ENCODE measurements around the gene C1orf50. TPM values are rescaled to one million over a fixed set of nuclear protein-coding genes. Genes with fewer than 3 reads are reported as not detected.

Gene C1orf50
- total and polyA plus RNA-seq, 3 experiments from 2014 or later: 3.5 to 8.7 (median 5.4) TPM

DNA sequence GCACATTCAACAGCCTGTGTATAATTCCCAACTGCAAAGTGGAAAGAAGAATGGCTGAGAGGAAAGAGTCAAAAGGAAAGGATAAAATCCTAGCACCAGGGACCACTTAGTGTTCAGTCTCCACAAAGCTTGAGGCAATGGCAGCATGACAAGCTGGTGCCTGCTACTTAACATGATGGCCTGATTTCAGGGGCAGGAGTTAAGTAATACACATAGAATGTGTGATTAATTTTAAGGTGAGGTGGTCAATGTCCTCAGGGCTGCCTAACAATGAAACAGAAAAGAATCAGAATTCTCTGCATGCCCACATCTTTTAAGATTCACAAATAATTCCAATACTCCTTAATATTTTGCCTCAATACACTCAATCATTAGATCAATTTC, 9.2 kb upstream of the C1orf50 start:
- POLR2A ChIA-PET: no interaction called here
- Histone ChIP-seq H3K27ac (ENCODE audit: low read depth, low read length) (no peak overlapping the region), H3K4me3 (ENCODE audit: low read length) (no peak overlapping the region), H3K9me3 (ENCODE audit: low read length) (no peaks in the 10 kb centered on the region), H3K4me1 (ENCODE audit: insufficient read depth, low read length) (no peaks in the 10 kb centered on the region), H3K27me3 (ENCODE audit: insufficient read depth, low read length, poor library complexity, severe bottlenecking) (no peaks in the 10 kb centered on the region), H3K36me3 (ENCODE audit: insufficient read depth, low read length) (peaks cover 42% of the 10 kb centered on the region)
- DNase-seq: no peak
- CTCF ChIA-PET: interaction anchor here (1.3 to 3.0 kb wide), 2 partner anchors 9 to 316 kb away, joined by 5 to 17 read pairs; partner anchors contain the start of genes C1orf50 and P3H1
- Mint-ChIP-seq H3K4me1 (peaks cover 3 to 5% (median 4%) of the 10 kb centered on the region in 3 donors), H3K4me3 (no peak overlapping the region), H3K27ac (peak overlapping the region in 2 of 8 donors; percentile 60 to 62), H3K9me3 (no peaks in the 10 kb centered on the region), H3K27me3 (no peaks in the 10 kb centered on the region), H3K36me3 (peaks cover 9 to 78% (median 29%) of the 10 kb centered on the region in 3 donors)

DNA sequence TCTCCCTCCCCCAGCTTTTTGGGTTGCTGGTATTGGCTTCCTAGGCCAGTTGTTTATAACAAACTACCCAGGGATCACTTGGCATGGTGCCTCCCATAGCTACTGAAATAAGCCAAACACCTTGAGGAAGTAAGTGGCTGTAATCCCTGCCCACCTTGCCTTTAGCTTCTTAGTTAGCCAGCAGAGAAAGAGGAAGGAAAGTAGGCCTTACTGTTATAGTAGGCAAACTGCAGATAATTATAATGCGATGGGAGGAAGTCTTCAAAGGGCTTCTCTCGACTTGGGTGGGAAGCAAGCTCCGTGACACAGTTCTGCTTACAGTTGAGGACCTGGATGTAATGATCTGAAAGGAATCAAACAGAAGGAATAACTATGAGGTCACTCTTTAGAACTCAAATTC, 8.4 kb upstream of the C1orf50 start:
- Histone ChIP-seq H3K27me3 (ENCODE audit: insufficient read depth, low read length, poor library complexity, severe bottlenecking) (no peaks in the 10 kb centered on the region), H3K4me3 (ENCODE audit: low read length) (no peak overlapping the region), H3K4me1 (ENCODE audit: insufficient read depth, low read length) (no peaks in the 10 kb centered on the region), H3K9me3 (ENCODE audit: low read length) (no peaks in the 10 kb centered on the region), H3K27ac (ENCODE audit: low read depth, low read length) (no peak overlapping the region), H3K36me3 (ENCODE audit: insufficient read depth, low read length) (peaks cover 37% of the 10 kb centered on the region)
- peak overlapping the region in 1 of 8 donors; percentile 33 for H3K27ac Mint-ChIP-seq
- H3K4me3 Mint-ChIP-seq: no peak overlapping the region
- DNase-seq: no peak
- ChIA-PET POLR2A (no interaction called here), CTCF (interaction anchor here (0.6 to 3.0 kb wide), 3 partner anchors 8 to 315 kb away, joined by 3 to 17 read pairs (median 5); partner anchors contain the start of genes C1orf50 and P3H1)
- peaks cover 4 to 5% (median 4%) of the 10 kb centered on the region in 3 donors for H3K4me1 Mint-ChIP-seq
- H3K36me3 Mint-ChIP-seq: peaks cover 9 to 72% (median 29%) of the 10 kb centered on the region in 3 donors
- no peaks in the 10 kb centered on the region for H3K27me3 Mint-ChIP-seq
- no peaks in the 10 kb centered on the region for H3K9me3 Mint-ChIP-seq

DNA sequence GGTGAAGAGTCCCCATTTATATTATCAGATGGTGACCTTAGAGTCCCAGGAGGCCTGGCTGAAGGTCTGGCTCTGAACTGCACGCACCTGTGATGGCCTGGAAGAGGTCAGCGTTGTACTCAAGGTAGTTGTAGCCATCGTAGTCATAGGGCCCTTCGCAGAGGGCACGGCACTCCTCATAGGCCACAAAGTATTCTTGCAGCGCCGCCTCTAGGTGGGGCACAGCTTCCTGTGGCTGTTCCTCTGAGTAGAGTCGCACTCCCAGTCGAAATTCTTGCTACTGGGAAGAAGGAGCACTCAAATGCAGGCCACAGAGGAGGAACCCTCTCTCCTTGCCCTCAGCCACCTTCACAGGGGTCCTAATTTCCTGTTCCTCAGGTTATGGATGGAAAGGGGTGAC, 7.9 kb upstream of the C1orf50 start:
- Histone ChIP-seq H3K4me3 (ENCODE audit: low read length) (no peak overlapping the region), H3K4me1 (ENCODE audit: insufficient read depth, low read length) (no peaks in the 10 kb centered on the region), H3K36me3 (ENCODE audit: insufficient read depth, low read length) (peaks cover 37% of the 10 kb centered on the region), H3K27me3 (ENCODE audit: insufficient read depth, low read length, poor library complexity, severe bottlenecking) (no peaks in the 10 kb centered on the region), H3K9me3 (ENCODE audit: low read length) (no peaks in the 10 kb centered on the region), H3K27ac (ENCODE audit: low read depth, low read length) (no peak overlapping the region)
- DNase-seq: no peak
- Mint-ChIP-seq H3K27ac (no peak overlapping the region), H3K9me3 (no peaks in the 10 kb centered on the region), H3K4me1 (peaks cover 4 to 5% (median 5%) of the 10 kb centered on the region in 3 donors), H3K4me3 (no peak overlapping the region), H3K36me3 (peaks cover 7 to 67% (median 26%) of the 10 kb centered on the region in 3 donors), H3K27me3 (no peaks in the 10 kb centered on the region)
- POLR2A ChIA-PET: no interaction called here
- CTCF ChIA-PET: interaction anchor here (0.6 to 3.0 kb wide), 3 partner anchors 7 to 315 kb away, joined by 3 to 17 read pairs (median 5); partner anchors contain the start of genes C1orf50 and P3H1

DNA sequence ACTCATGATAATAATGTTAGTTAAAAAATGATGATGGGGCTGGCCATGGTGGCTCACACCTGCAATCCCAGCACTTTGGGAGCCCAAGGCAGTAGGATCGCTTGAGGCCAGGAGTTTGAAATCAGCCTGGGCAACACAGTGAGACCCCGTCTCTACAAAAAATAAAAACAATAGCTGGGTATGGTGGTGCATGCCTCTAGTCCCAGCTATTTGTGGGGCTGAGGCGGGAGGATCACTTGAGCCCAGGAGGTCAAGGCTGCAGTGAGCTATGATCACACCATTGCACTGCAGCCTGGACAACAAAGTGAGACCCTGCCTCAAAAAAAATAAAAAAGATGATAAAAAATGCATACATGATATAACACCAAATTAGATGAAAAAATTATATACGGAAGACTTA, 5.5 kb upstream of the C1orf50 start:
- DNase-seq: no peak
- H3K36me3 ChIP-seq (ENCODE audit: insufficient read depth, low read length): peaks cover 23% of the 10 kb centered on the region
- H3K4me1 ChIP-seq (ENCODE audit: insufficient read depth, low read length): peaks cover 15% of the 10 kb centered on the region
- Mint-ChIP-seq H3K27me3 (no peaks in the 10 kb centered on the region), H3K27ac (peak overlapping the region in 1 of 8 donors; percentile 63), H3K4me3 (no peak overlapping the region), H3K4me1 (peaks cover 4 to 7% (median 5%) of the 10 kb centered on the region in 3 donors), H3K9me3 (no peaks in the 10 kb centered on the region), H3K36me3 (peaks cover 6 to 45% (median 13%) of the 10 kb centered on the region in 3 donors)
- H3K27me3 ChIP-seq (ENCODE audit: insufficient read depth, low read length, poor library complexity, severe bottlenecking): no peaks in the 10 kb centered on the region
- CTCF ChIA-PET: no interaction called here
- H3K4me3 ChIP-seq (ENCODE audit: low read length): no peak overlapping the region
- no peak overlapping the region for H3K27ac ChIP-seq (ENCODE audit: low read depth, low read length)
- H3K9me3 ChIP-seq (ENCODE audit: low read length): no peaks in the 10 kb centered on the region
- POLR2A ChIA-PET: no interaction called here

DNA sequence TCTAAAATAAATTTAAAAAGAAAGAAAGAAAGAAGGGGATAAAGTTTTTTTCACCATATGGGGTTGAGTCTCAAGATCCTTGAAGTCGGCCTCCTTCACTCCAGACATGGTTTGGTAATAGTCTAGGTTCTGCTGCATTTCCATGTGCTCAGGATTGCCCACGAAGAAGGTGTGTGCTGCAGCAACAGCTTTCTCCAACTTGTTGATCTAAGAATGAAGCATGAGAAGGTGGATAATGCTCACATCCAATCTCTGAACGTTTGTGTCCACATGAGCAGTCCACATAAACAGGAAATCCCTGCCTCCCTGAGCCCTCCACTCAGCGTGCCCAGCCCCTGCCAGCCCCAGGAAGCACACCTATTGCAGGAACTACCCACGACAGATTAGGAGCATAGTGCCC, 4.8 kb upstream of the C1orf50 start:
- no peak for DNase-seq
- CTCF ChIA-PET: interaction anchor here (0.6 to 1.1 kb wide), 2 partner anchors 84 to 219 kb away, joined by 3 read pairs; partner anchors contain the start of gene ZNF691
- H3K27me3 ChIP-seq (ENCODE audit: insufficient read depth, low read length, poor library complexity, severe bottlenecking): no peaks in the 10 kb centered on the region
- H3K4me1 ChIP-seq (ENCODE audit: insufficient read depth, low read length): peaks cover 15% of the 10 kb centered on the region
- H3K9me3 Mint-ChIP-seq: no peaks in the 10 kb centered on the region
- no peak overlapping the region for H3K27ac ChIP-seq (ENCODE audit: low read depth, low read length)
- peaks cover 0 to 8% (median 4%) of the 10 kb centered on the region in 3 donors for H3K4me1 Mint-ChIP-seq
- peaks cover 19% of the 10 kb centered on the region for H3K36me3 ChIP-seq (ENCODE audit: insufficient read depth, low read length)
- H3K9me3 ChIP-seq (ENCODE audit: low read length): no peaks in the 10 kb centered on the region
- H3K27me3 Mint-ChIP-seq: no peaks in the 10 kb centered on the region
- H3K4me3 Mint-ChIP-seq: peak overlapping the region in 1 of 7 donors; percentile 24
- peak overlapping the region in 1 of 8 donors; percentile 51 for H3K27ac Mint-ChIP-seq
- POLR2A ChIA-PET: no interaction called here
- H3K36me3 Mint-ChIP-seq: peaks cover 0 to 43% (median 10%) of the 10 kb centered on the region in 3 donors
- H3K4me3 ChIP-seq (ENCODE audit: low read length): no peak overlapping the region

DNA sequence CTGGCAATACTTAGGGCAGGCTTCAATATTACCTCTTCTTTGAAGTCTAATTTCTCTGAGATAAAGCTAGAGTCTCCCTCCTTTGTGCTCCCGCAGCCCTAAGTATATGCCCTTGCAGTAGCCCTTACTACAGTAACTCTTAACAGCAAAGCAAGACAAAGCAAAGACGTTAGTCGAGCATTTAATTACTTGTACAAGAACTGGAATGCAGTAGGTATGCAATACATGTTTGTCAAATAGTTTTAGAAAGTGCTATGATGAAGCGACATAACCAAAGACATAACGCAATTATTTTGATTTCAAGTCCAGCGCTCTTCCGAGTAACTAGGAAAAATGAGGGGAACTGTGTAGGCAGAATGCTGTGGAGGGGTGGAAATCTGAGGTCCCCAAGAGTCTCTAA, 1.8 kb upstream of the C1orf50 start:
- no peak overlapping the region for H3K27ac Mint-ChIP-seq
- POLR2A ChIA-PET: interaction anchor here (1.7 to 2.8 kb wide), 3 partner anchors 82 to 308 kb away, joined by 7 to 45 read pairs (median 12); partner anchors contain the start of genes PPIH and YBX1
- Histone ChIP-seq H3K4me1 (ENCODE audit: insufficient read depth, low read length) (peaks cover 31% of the 10 kb centered on the region), H3K27ac (ENCODE audit: low read depth, low read length) (peak overlapping the region; percentile 80), H3K36me3 (ENCODE audit: insufficient read depth, low read length) (no peaks in the 10 kb centered on the region), H3K9me3 (ENCODE audit: low read length) (no peaks in the 10 kb centered on the region), H3K4me3 (ENCODE audit: low read length) (peak overlapping the region; percentile 73), H3K27me3 (ENCODE audit: insufficient read depth, low read length, poor library complexity, severe bottlenecking) (no peaks in the 10 kb centered on the region)
- no peaks in the 10 kb centered on the region for H3K9me3 Mint-ChIP-seq
- H3K36me3 Mint-ChIP-seq: peaks cover 0 to 30% (median 4%) of the 10 kb centered on the region in 3 donors
- H3K27me3 Mint-ChIP-seq: no peaks in the 10 kb centered on the region
- no peak overlapping the region for H3K4me3 Mint-ChIP-seq
- CTCF ChIA-PET: interaction anchor here (1.2 to 3.1 kb wide), 4 partner anchors 8 to 103 kb away, joined by 3 to 17 read pairs (median 9); no protein-coding TSS in a partner anchor
- no peak for DNase-seq
- peaks cover 18 to 35% (median 26%) of the 10 kb centered on the region in 3 donors for H3K4me1 Mint-ChIP-seq

DNA sequence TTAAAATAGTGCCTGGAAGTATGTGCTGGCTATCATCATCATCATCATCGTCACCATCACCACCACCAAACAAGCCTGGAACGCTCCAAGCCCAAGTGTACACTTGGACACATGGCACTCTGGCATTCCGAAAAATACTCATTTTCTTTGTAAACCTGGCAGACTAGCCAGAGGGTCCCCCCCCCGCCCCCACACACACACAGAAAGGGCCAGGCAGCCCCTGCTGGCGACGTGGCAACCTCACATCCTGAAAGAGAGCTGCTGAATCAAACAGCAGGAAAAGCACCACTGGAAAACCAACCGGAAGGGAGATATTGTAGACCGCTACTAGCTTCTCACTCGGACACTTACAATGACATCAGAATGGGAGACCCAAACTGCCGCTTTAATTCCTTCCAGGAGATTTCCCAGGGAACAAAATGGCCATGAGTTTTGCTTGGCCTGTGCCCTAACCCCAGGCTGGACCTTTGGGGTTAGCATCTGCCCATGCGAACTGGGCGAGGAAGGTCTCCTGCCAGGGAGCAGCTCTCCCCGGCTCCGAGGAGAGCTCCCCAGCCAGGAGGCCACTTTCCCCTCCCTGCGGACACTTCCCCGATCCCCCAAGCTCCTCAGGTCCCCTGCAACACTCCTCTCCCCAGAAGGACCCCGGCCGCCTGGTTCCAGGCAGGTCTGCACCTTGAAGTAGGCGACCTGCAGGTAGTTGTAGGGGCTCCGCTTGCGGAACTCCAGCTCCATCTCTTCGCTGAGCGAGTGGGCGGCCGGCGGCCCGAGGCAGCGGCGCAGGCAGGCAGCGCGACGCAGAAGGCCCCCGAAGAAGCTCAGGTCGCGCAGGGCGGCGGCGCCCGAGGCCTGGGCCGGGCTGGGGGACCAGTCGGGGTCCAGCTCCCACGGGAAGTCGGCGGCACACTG, 963 bp upstream of the C1orf50 start:
- H3K36me3 ChIP-seq (ENCODE audit: insufficient read depth, low read length): no peaks in the 10 kb centered on the region
- ChIA-PET POLR2A (interaction anchor here (0.6 to 2.8 kb wide), 18 partner anchors 18 to 1181 kb away, joined by 3 to 45 read pairs (median 4); partner anchors contain the start of genes CCDC30, ERMAP, IPO13 and PPIH), CTCF (interaction anchor here (0.6 to 3.1 kb wide), 16 partner anchors 8 to 428 kb away, joined by 3 to 17 read pairs (median 4); partner anchors contain the start of genes PPIH and ZNF691)
- peak overlapping the region; percentile 80 for H3K27ac ChIP-seq (ENCODE audit: low read depth, low read length)
- H3K27me3 Mint-ChIP-seq: no peaks in the 10 kb centered on the region
- no peaks in the 10 kb centered on the region for H3K27me3 ChIP-seq (ENCODE audit: insufficient read depth, low read length, poor library complexity, severe bottlenecking)
- peaks cover 23 to 42% (median 33%) of the 10 kb centered on the region in 3 donors for H3K4me1 Mint-ChIP-seq
- no peaks in the 10 kb centered on the region for H3K9me3 ChIP-seq (ENCODE audit: low read length)
- H3K27ac Mint-ChIP-seq: peak overlapping the region in 2 of 8 donors; percentile 78 to 88
- H3K36me3 Mint-ChIP-seq: peaks cover 0 to 35% (median 5%) of the 10 kb centered on the region in 3 donors
- no peaks in the 10 kb centered on the region for H3K9me3 Mint-ChIP-seq
- DNase-seq: peak in 4 of 5 donors; percentile 6 to 60 (median 18)
- peaks cover 36% of the 10 kb centered on the region for H3K4me1 ChIP-seq (ENCODE audit: insufficient read depth, low read length)
- peak overlapping the region; percentile 73 for H3K4me3 ChIP-seq (ENCODE audit: low read length)
- H3K4me3 Mint-ChIP-seq: no peak overlapping the region

Measured in CD8-positive, alpha-beta memory T cell (primary cell).